Measurements from ENCODE around the gene MARCHF3. TPM values are rescaled to one million over a fixed set of nuclear protein-coding genes. Genes with fewer than 3 reads are reported as not detected.

Gene MARCHF3
- polyA plus RNA-seq, 1 donor from 2014 or later, result 3.9 TPM

- Histone ChIP-seq H3K9ac (ENCODE audit: low read length) (no peak overlapping the region), H2AFZ (ENCODE audit: low read depth, low read length) (no peak overlapping the region), H3K9me3 (ENCODE audit: low read length) (no peaks in the 10 kb centered on the region), H3K36me3 (ENCODE audit: insufficient read depth, low read length) (no peaks in the 10 kb centered on the region), H3K27me3 (ENCODE audit: insufficient read depth, low read depth, low read length) (no peaks in the 10 kb centered on the region), H3K27ac (ENCODE audit: low read length) (no peak overlapping the region), H4K20me1 (ENCODE audit: insufficient read depth) (no peaks in the 10 kb centered on the region), H3K4me3 (ENCODE audit: low read length) (no peak overlapping the region), H3K79me2 (replicated peaks; ENCODE audit: insufficient read depth, low read length) (no peaks in the 10 kb centered on the region), H3K4me2 (ENCODE audit: low read length) (no peak overlapping the region), H3K9me2 (ENCODE audit: insufficient read depth, low read length) (no peaks in the 10 kb centered on the region), H3F3A (ENCODE audit: insufficient read depth, low read length, poor library complexity, severe bottlenecking) (no peaks in the 10 kb centered on the region)
- TF ChIP-seq EZH2 (IDR thresholded peaks at IDR 0.05; ENCODE audit: borderline replicate concordance, insufficient read depth, low read length, poor library complexity, severe bottlenecking), result no peak
- no peak for TF ChIP-seq POLR2AphosphoS5 (IDR thresholded peaks at IDR 0.05)
- no peak for TF ChIP-seq SMC3 (conservative IDR thresholded peaks at IDR 0.05; ENCODE audit: poor library complexity)
- TF ChIP-seq TAF1 (IDR thresholded peaks at IDR 0.05; ENCODE audit: low read depth), result no peak
- TF ChIP-seq EP300 (conservative IDR thresholded peaks at IDR 0.05; ENCODE audit: poor library complexity, severe bottlenecking), result no peak
- no peak for TF ChIP-seq CTCF (IDR thresholded peaks at IDR 0.05; ENCODE audit: poor library complexity, severe bottlenecking)
- TF ChIP-seq MXI1 (conservative IDR thresholded peaks at IDR 0.05; ENCODE audit: poor library complexity, severe bottlenecking), result no peak
- no peak for TF ChIP-seq RAD21 (conservative IDR thresholded peaks at IDR 0.05)
- no peak for TF ChIP-seq REST (IDR thresholded peaks at IDR 0.05; ENCODE audit: borderline replicate concordance)
Observed at GRCh38 chr5:126998201-126998631, 32.1 kb downstream of the MARCHF3 start.

- H3K27ac ChIP-seq (ENCODE audit: low read length), result no peak overlapping the region
- H3K4me2 ChIP-seq (ENCODE audit: low read length), result no peak overlapping the region
- H3F3A ChIP-seq (ENCODE audit: insufficient read depth, low read length, poor library complexity, severe bottlenecking), result no peaks in the 10 kb centered on the region
- no peaks in the 10 kb centered on the region for H3K9me3 ChIP-seq (ENCODE audit: low read length)
- H3K9ac ChIP-seq (ENCODE audit: low read length), result no peak overlapping the region
- H3K27me3 ChIP-seq (ENCODE audit: insufficient read depth, low read depth, low read length), result no peaks in the 10 kb centered on the region
- no peaks in the 10 kb centered on the region for H4K20me1 ChIP-seq (ENCODE audit: insufficient read depth)
- no peak overlapping the region for H2AFZ ChIP-seq (ENCODE audit: low read depth, low read length)
- no peaks in the 10 kb centered on the region for H3K9me2 ChIP-seq (ENCODE audit: insufficient read depth, low read length)
- no peaks in the 10 kb centered on the region for H3K79me2 ChIP-seq (replicated peaks; ENCODE audit: insufficient read depth, low read length)
- H3K4me3 ChIP-seq (ENCODE audit: low read length), result no peak overlapping the region
- TF ChIP-seq EP300 (conservative IDR thresholded peaks at IDR 0.05; ENCODE audit: poor library complexity, severe bottlenecking) (no peak), SMC3 (conservative IDR thresholded peaks at IDR 0.05; ENCODE audit: poor library complexity) (no peak), EZH2 (IDR thresholded peaks at IDR 0.05; ENCODE audit: borderline replicate concordance, insufficient read depth, low read length, poor library complexity, severe bottlenecking) (no peak), RAD21 (conservative IDR thresholded peaks at IDR 0.05) (no peak), TAF1 (IDR thresholded peaks at IDR 0.05; ENCODE audit: low read depth) (no peak), POLR2AphosphoS5 (IDR thresholded peaks at IDR 0.05) (no peak), REST (IDR thresholded peaks at IDR 0.05; ENCODE audit: borderline replicate concordance) (no peak), CTCF (IDR thresholded peaks at IDR 0.05; ENCODE audit: poor library complexity, severe bottlenecking) (no peak), MXI1 (conservative IDR thresholded peaks at IDR 0.05; ENCODE audit: poor library complexity, severe bottlenecking) (no peak)
- H3K36me3 ChIP-seq (ENCODE audit: insufficient read depth, low read length), result no peaks in the 10 kb centered on the region
Observed at GRCh38 chr5:126995689-126996088, 34.7 kb downstream of the MARCHF3 start.

Data from neural cell (in vitro differentiated cells).